GM18511 (cell line): Measurements from ENCODE around the gene GPR176.
"Not testable (repeated sequence)": the region's sequence is repeated elsewhere in the genome, so short reads cannot be mapped to it uniquely, and the experiment has no call there.

ENCODE experiments used
- ATAC-seq: cut with Tn5 transposase; IDR thresholded peaks from one replicate; pipeline ENCODE4 v1.9.1; 2021; ENCODE audit warnings: mild to moderate bottlenecking, moderate library complexity; ENCODE audit not compliant: unreplicated experiment

Gene GPR176

DNA sequence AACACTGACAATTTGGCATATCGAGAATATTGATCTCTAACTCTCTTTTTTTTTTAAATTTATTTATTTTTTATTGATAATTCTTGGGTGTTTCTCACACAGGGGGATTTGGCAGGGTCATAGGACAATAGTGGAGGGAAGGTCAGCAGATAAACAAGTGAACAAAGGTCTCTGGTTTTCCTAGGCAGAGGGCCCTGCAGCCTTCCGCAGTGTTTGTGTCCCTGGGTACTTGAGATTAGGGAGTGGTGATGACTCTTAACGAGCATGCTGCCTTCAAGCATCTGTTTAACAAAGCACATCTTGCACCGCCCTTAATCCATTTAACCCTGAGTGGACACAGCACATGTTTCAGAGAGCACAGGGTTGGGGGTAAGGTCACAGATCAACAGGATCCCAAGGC, 27.0 kb downstream of the GPR176 start:
- not testable (repeated sequence) for ATAC-seq

DNA sequence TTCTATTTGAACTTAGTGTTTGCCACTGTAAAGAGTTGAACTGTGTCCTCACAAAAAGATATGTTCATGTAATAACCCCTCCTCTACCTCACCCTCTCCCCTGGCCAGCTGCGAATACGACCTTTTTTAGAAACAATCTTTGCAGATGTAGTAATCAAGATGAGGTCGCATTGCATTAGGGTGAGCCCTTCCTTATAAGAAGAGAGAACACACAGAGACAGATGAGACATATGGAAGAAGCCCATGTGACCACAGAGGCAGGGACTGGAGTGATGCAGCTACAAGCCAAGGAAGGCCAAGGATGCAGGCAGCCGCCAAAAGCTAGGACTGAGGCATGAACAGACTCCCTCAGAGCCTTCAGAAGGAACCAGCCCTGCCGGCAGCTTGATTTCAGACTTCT, 27.6 kb downstream of the GPR176 start:
- no peak for ATAC-seq

DNA sequence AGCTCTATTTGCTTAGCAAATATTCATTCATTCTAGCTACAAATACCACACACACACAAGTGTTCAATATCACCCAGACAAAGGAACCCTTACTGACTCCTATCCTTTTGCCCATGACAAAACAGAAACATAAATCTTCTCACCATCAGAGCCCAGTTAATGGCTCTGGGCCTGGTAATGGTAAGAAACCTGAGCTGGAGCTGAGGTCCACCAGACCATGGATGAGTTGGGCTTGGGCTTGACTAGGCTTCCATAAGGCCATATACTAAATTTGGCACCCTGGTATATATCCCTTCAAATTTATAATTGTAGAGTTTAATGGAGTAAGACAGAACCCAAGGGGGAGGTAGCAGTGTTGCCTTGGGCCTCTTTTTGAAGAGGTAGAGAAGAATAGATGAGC, 29.4 kb downstream of the GPR176 start:
- ATAC-seq: no peak

DNA sequence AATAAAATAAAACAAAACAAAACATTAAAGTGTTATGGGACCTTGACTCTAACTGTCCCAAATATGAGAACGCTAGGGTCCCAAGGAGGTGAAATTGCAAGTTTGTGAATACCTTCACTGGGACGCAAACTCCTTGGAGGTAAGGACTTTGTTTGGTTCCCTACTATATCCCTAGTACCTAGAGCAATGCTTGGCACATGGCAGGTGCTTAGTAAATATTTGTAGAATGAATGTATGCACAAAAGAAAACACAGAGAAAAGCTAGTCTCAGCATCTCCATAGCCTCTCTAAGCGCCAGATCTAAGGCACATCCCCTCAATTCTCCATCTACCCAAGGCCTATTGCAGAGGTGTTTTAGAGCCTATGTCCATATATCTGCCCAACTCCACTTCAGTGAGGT, 30.5 kb downstream of the GPR176 start:
- ATAC-seq: no peak

DNA sequence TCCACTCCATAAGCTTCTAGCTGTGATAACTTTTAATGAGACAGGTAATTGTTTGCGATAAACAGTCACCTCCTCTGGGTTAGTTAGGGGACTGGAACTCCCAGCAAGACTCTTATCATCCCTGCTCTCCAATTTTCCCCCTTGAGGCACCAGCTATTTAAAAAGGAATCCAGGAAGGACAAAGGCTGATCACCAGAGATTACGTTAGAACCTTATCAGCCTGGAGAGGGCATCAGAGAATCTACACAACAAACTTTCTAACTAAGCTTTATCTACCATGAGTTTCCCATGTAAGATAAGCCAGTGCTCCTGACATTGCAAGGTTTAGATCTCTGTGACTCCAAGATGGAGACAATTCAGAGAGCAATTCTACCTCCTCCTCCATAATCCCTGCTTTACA, 31.3 kb downstream of the GPR176 start:
- ATAC-seq: no peak

DNA sequence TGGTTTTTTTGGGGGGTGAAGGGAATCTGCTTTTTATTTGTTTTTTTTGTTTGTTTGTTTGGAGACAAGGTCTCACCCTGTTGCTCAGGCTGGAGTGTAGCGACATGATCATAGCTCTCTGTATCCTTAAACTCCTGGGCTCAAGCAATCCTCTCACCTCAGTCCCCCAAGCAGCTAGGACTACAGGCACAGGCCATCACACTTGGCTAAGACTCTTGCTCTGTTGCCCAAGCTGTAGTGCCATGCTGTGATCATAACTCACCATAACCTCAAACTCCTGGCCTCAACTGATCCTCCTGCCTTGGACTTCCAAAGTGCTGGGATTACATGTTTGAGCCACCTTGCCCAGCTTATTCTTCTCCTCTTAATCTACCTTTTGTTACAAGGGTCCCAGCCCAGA, 31.8 kb downstream of the GPR176 start:
- ATAC-seq: no peak

DNA sequence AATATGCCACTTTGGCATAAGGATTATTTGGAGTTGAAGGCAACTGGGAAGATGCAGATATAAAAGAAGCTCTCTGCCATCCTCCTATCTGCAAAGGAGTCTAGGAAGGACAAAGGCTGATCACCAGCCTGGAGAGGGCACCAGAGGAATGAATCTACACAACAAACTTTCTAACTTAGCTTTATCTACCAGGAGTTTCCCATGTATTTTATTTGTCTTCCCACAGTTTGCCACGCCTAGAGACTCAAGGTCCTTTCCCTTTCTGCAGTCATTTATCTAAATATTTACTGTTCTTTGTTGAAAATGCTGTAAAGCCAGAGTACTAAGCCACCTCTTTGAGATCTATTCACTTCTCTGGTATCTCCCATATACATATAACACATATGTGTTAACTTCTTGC, 32.2 kb downstream of the GPR176 start:
- ATAC-seq: no peak

DNA sequence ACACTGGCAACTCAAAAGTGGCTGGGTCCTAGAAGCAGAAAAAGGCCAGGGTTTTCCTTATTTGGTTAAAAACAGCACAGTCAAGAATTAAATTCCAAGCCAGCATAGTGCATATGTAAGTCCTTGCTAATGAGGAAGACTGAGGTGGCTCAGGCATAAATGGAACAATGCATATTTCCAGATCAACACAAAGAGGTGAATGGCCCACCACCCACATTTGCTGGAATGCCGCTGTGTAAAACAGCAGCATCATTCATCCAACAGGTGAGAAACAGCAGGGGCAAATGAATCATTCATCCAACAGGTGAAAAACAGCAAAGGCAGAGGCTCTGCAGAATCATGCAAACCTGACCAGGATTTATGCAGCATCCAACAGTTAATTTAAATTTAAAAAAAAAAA, 32.9 kb downstream of the GPR176 start:
- ATAC-seq: no peak

DNA sequence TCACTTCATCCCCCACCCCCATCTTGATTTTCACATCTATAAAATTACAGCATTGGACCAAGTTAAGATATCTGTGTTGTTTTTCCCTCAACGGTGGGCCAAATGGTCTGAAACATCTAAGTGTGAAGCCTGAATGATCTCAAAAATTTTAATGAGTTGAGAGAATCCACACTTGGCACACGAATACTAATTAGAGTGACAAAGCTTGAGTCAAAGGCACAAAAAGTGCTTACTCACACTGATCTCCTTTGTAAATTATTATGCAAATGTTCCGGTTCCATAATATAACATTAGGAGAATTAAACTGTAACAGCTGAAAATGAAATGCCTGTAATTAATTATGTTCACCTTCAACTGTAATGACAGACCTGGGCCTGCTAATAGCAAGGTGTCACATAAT, 33.6 kb downstream of the GPR176 start:
- no peak for ATAC-seq

DNA sequence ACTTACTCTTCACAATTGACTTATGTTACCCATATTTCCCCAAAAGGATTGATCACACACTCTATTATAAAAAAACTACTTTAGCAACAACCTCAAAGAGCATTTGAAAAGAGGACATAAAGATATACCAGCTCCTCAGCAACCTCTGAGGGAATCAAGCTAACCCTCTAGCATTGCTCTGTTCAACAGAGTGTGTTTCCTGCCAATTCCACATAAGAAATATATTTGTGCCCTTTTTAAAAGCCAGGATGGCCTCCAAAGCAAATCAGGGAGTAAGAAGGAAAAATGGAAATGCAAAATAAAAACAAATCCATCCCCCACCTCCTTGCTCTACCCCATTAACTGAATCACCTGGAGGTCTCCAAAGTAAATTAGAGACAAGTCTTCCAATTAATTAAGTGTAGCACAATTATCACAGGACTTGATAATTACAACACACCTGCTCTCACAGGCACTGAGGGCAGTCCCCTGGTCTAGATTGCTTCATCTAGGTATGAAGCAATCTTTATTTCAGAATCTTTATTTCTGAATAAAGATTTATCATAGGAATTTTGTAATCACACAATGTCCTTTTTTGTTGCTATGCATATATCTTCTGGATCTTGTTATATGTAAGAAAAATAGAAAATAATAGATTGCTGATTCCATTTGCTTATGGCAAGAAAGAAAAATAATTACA, 34.8 kb downstream of the GPR176 start:
- ATAC-seq: no peak

DNA sequence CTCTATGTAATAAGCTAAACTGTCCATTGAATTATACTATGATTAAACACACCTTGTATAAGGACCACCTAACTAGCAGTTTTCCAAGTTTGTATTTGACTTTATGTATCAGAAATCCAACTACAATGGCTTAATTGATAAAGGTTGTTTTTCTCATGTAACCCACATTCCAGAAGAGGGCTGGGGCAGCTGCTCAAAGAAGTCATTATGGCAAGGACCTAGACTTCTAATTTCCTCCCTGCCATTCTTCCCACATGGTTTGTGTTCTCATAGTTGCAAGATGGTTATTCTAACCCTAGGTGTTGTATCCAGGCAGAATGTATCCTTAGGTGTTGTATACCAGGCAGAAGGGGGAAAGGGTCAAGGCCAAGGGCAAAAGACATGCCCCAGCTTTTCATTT, 35.7 kb downstream of the GPR176 start:
- no peak for ATAC-seq

DNA sequence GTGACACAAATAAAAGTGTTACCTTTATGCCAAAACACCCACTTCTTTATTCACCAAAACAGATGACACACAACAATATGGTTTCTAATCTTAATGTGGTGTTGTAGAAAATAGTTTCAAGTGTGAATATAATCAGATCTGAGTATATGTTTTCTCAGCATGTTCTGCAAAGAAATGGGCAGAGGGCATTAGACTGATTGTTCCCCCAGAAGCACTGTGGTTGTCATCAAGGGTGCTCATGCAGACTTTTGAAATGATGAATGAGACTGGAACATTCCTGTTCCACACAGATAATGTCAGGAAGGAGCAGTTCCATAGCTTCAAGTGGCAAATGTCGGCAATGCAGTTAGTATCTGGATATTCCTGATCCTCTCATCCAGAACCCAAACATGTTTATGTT, 37.5 kb downstream of the GPR176 start:
- ATAC-seq: no peak

DNA sequence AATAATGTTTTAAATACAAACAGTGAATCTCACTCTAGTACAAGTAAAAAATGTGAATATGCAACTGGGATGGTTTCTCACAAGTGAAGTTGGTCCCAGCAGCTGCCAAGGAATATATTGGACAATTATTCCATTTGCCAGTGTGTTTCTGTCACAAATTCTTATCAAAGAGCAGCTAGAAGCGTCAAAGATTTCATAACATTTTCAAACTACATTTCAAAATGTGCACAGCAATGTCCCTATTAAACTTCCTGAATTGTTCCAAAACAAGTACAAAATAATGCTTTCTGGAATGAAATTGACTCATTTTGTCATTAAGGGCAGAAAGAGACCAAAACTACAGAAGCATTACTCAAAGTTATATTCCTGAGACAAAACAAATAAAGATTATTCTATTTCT, 38.3 kb downstream of the GPR176 start:
- no peak for ATAC-seq

DNA sequence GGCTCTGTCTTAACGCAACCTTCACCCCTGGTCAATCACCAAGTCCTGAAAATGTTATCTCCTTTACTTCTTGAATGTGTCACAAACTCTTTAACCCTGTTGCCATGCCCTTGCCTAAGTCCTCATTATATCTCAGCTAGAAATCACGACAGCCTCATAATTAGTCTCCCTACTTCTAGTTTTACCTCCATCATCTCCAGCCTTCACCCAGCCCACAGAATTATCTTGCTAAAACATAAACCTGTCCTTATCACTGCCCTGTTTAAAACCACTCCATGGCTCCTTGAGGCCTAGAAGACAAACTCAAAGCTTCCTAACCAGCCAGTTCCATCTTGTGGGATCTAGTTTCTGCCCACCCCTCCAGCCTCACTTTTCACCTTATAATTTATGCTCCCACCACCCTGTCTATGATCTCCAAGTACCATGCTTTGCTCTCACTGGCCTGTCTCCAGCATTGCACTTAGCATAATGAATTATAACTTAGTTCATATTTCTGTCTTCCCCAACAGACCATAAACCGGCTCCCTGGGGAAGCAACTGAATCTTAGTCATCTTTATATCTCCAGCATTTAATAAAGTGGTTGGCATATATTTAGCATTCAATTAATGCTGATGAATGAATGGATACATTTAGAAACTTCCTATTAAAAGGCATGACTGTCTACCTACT, 39.2 kb downstream of the GPR176 start:
- ATAC-seq: no peak

DNA sequence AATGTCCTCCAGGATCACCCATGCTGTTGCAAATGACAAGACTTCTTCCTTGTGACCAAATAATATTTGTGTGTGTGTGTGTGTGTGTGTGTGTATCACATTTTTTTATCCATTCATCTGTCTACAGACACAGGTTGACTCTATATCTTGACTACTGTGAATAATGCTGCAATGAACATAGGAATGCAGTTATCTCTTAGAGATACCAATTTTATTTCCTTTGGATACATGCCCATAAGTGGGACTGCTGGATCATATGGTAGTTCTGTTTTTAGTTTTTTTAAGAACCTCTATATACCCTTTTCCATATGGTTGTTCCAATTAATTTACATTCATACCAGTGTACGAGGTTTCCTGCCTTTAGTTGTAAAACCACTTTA, 41.7 kb downstream of the GPR176 start:
- no peak for ATAC-seq

DNA sequence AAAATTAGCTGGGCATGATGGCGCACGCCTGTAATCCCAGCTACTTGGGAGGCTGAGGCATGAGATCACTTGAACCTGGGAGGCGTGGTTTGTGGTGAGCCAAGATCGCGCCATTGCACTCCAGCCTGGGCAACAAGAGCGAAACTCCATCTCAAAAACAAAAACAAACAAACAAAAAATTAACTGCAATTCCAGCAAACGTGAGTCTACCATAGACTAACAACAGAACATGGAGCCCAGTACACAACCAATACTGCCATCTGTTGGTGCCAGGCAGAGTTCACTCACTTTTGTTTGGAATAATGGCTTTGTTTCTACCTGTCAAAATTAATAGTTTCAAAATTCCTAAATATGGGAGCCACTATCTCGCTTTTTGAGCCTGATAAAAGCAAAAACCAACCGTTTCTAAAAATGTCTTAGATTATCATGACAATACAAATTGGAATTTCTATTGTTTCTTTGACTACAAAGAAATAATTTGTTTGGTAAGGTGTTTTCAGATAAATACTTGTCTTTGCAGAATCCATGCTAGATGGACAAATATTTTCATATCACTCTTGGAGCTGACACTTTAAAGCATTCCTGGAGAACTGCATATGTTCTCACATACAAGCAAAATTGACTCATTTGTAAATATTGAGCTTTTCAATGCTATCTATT, 45.0 kb downstream of the GPR176 start:
- no peak for ATAC-seq

DNA sequence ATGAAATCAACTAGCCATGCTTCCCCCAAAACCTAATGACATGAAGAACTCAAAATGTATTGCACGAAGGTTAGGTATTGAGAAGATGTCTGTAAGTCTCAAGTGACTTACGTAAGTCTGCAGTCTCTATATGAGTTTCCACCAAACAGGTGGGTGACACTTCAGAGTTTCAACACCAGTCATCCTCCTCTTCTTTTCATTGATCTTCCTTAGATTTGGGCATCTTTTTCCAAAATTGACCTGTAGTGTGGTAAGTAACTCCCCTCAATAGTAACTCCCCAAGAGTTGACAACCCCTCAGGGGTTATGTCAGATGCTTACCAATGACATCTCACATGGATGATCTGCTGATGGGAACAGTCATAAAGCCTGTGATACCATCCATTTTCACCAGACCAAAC, 46.1 kb downstream of the GPR176 start:
- no peak for ATAC-seq

DNA sequence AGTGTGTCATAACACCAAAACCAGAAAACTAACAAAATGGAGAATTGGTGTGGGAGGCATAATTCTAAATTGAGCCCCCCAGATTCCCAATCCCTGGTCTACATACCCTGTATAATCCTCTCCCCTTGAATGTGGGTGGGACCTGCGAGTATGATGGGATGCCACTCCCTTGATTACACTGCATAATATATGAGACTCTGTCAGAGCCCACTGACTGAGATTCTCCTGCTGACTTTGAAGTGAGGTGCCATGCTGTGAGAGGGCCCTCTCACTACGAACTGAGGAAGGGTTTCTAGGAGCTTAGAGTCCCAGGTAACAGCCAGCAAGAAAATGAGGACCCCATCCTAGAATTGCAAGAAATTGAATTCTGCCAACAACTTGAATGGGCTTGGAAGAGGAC, 49.5 kb downstream of the GPR176 start:
- no peak for ATAC-seq

DNA sequence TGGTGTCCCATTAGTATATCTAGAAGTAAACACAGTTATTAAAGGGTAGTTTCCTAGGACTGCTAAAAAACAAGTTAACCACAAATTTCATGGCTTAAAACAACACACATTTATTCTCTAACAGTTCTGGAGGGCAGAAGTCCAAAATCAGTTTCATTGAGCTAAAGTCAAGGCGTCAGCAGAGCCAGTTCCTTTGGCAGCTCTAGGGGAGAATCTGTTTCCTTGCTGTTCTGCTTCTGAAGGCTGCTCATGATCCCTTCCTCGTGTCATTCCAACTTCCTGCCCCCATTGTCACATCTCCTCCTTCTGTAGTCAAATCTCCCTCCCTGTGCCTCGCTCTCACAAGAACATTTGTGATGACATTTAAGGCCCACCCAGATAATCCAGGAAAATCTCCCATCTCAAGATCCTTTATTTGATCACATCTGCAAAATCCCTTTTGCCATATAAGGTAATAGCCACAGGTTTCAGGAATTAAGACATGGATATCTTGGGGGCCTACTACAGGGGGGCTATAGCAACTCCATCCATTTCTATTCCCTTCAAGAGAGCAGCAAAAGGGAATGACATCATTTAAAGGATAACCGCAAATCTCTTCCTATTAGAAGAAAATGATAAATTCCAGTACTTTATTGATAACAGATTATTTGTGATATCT, 50.1 kb downstream of the GPR176 start:
- ATAC-seq: no peak

DNA sequence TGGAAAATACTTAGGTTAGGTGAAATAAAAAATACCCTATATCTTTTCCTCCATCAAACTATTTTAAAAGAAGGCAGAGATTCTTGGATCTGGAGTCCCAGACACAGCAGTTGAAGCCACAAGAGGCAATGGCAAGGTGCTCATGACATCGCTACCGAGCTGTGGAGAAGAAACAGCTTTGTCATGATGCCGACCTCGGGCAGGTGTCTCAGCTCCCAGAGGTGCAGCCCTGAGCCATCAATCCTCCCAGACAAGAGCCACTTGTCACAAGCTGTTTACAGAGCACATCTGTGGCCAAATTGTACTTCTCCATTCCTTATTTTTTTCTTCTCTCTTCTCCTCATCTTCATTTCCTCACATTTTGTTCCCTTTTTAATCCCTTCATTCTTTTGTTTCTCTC, 50.8 kb downstream of the GPR176 start:
- no peak for ATAC-seq

DNA sequence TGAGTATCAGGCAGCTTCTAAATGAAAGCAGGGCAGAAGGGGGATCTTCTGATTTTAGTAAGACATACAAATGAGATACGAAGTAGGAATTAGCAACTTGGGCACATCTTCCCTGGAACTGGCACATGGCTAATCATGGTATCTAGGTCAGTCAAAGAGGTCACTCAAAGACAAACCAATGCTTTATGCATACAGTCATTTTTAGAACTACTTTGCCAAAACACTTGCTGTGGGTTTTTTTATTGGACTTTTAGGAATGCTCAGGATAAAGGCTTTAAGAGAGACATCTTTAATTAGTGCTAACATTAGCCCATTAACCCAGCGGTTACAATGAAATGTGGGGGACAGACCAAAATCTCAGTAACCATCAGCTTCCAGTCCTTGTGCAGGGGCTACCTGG, 51.7 kb downstream of the GPR176 start:
- ATAC-seq: no peak

DNA sequence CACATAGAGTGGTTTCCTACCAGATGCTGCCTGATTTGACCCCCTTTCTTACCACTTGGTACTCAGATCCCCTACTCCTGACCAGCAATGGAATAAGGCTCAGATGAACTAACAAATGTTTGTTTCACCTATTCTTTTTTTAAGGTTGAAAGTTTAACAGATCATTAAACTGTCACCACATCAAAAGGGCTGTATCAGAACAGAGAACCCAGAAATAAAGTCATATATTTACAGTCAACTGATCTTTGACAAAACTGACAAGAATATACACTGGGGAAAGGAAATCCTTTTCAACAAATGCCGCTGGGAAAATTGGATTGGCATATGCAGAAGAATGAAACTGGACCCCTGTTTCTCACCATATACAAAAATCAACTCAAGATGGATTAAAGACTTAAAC, 56.0 kb downstream of the GPR176 start:
- ATAC-seq: no peak
